K562 (cell line): ENCODE data around the gene ZNF541. TPM values are rescaled to one million over a fixed set of nuclear protein-coding genes. Genes with fewer than 3 reads are reported as not detected.

Experiments
- BCOR ChIP-seq: fragments of 450-650 bp; IDR thresholded peaks from 2 replicates; pipeline ENCODE4 v1.6.1; 2016
- ERF ChIP-seq: fragments of 450-650 bp; formaldehyde crosslinking; IDR thresholded peaks from 2 replicates; pipeline ENCODE4 v1.4.0; 2020; ENCODE audit warnings: mild to moderate bottlenecking, mixed read lengths
- GABPB1 ChIP-seq: sonication (generic); formaldehyde crosslinking; IDR thresholded peaks from 2 replicates; pipeline ENCODE4 v1.8.0; 2022; ENCODE audit warnings: mild to moderate bottlenecking, missing genetic modification reagents
- JUNB ChIP-seq: fragments of 450-650 bp; formaldehyde crosslinking; conservative IDR thresholded peaks from 2 replicates; pipeline ENCODE4 v1.4.0; 2020; ENCODE audit warnings: mild to moderate bottlenecking
- L3MBTL2 ChIP-seq: fragments of 450-650 bp; IDR thresholded peaks from 2 replicates; pipeline ENCODE4 v1.6.1; 2016; ENCODE audit warnings: mild to moderate bottlenecking, moderate library complexity
- MAZ ChIP-seq, 2 experiments: fragments of 450-650 bp in 1 of 2; sonication (generic) in 1 of 2; formaldehyde crosslinking; IDR thresholded peaks in 1 of 2; conservative IDR thresholded peaks in 1 of 2; 2 replicates each; pipeline versions ENCODE4 v1.4.0 to v1.5.0; 2020; ENCODE audit warnings: mild to moderate bottlenecking in 1 of 2, missing genetic modification reagents in 1 of 2
- NR2C2 ChIP-seq, 2 experiments: fragments of 200-800 bp in 1 of 2; sonication (Bioruptor generic) in 1 of 2; sonication (generic) in 1 of 2; formaldehyde crosslinking in 1 of 2; IDR thresholded peaks; 2 replicates each; pipeline versions ENCODE4 v1.6.1 to v1.8.0; 2016 to 2022; ENCODE audit warnings: mild to moderate bottlenecking in 1 of 2, missing compliant biosample characterization in 1 of 2, missing genetic modification characterization in 1 of 2, missing genetic modification reagents in 1 of 2
- PCBP1 ChIP-seq: fragments of 200-400 bp; formaldehyde crosslinking; IDR thresholded peaks from 2 replicates; pipeline ENCODE4 v1.6.1; 2018; ENCODE audit warnings: mild to moderate bottlenecking, low read depth, low read length; ENCODE audit not compliant: poor library complexity, severe bottlenecking
- PHB ChIP-seq: fragments of 250-450 bp; sonication (Bioruptor Pico); IDR thresholded peaks from 2 replicates; pipeline ENCODE4 v1.5.0; 2021
- PHF20 ChIP-seq: fragments of 450-650 bp; IDR thresholded peaks from 2 replicates; pipeline ENCODE4 v1.6.1; 2018; ENCODE audit not compliant: partially characterized antibody
- POLR2AphosphoS5 ChIP-seq: IDR thresholded peaks from 2 replicates; pipeline ENCODE4 v1.6.1; 2011; ENCODE audit warnings: mild to moderate bottlenecking, low read depth, low read length, moderate library complexity; ENCODE audit not compliant: control insufficient read depth, insufficient read depth
- RBM25 ChIP-seq: fragments of 200-400 bp; formaldehyde crosslinking; IDR thresholded peaks from 2 replicates; pipeline ENCODE4 v1.6.1; 2018; ENCODE audit warnings: low read length, low read depth, moderate library complexity; ENCODE audit not compliant: severe bottlenecking
- ZC3H11A ChIP-seq: IDR thresholded peaks from 2 replicates; pipeline ENCODE4 v1.6.1; 2012; ENCODE audit warnings: low read depth, low read length, improper control_type of control experiment
- ZNF77 ChIP-seq: fragments of 250-450 bp; sonication (Bioruptor Pico); IDR thresholded peaks from 2 replicates; pipeline ENCODE4 v1.5.0; 2020
- ZNF79 ChIP-seq: fragments of 250-450 bp; sonication (Bioruptor Pico); IDR thresholded peaks from 2 replicates; pipeline ENCODE4 v1.4.0; 2020; ENCODE audit warnings: low read depth, mild to moderate bottlenecking, moderate library complexity
- polyA plus RNA-seq, 8 experiments: library from polyadenylated mRNA; depleted of rRNA in 4 of 8; stranded (reverse) in 5 of 8; unstranded in 3 of 8; fragments of >200 nt; fragmentation: Nextera tagmentation in 2 of 8; fragmentation: Illumina TruSeq in 1 of 8; extraction: Ambion mirVana in 2 of 8; extraction: Trizol in 1 of 8; gene quantifications; 2 replicates each; pipeline versions ENCODE4 v1.2.1 to v1.2.3, GENCODE V29; 2011 to 2014; ENCODE audit warnings: inconsistent platforms in 1 of 8, missing spikeins in 1 of 8
- total RNA-seq, 7 experiments: library from RNA; depleted of rRNA in 6 of 7; stranded (reverse); fragments of >200 nt in 6 of 7; fragmentation: Illumina TruSeq in 2 of 7; extraction: Trizol in 2 of 7; gene quantifications; 2 replicates each; pipeline versions ENCODE4 v1.2.1 to v1.2.3, GENCODE V29; 2011 to 2021; ENCODE audit warnings: low replicate concordance in 1 of 7
- TF ChIP-seq, protein P1 (sequence below), 2 experiments: IDR thresholded peaks in 1 of 2; conservative IDR thresholded peaks in 1 of 2; 2 replicates each; pipeline ENCODE4 v1.6.1; 2016; ENCODE audit warnings: low read depth in 2 of 2, mild to moderate bottlenecking in 1 of 2, missing compliant biosample characterization in 1 of 2, missing genetic modification characterization in 1 of 2, moderate library complexity in 1 of 2
- TF ChIP-seq, protein P2 (sequence below): sonication (generic); formaldehyde crosslinking; IDR thresholded peaks from 2 replicates; pipeline ENCODE4 v1.8.0; 2022; ENCODE audit warnings: missing genetic modification reagents, mild to moderate bottlenecking, moderate library complexity, borderline replicate concordance
- TF ChIP-seq, protein P3 (sequence below), 2 experiments: IDR thresholded peaks; 2 replicates each; pipeline ENCODE4 v1.6.1; 2011; ENCODE audit warnings: borderline replicate concordance in 1 of 2, control low read depth in 1 of 2, low read depth in 1 of 2, low read length in 1 of 2, mild to moderate bottlenecking in 1 of 2, mixed read lengths in 1 of 2, moderate library complexity in 1 of 2; ENCODE audit not compliant: insufficient read depth in 1 of 2, insufficient read length in 1 of 2, poor library complexity in 1 of 2, severe bottlenecking in 1 of 2; ENCODE audit errors: extremely low read depth in 1 of 2
- TF ChIP-seq, protein P4 (sequence below), 2 experiments: fragments of 450-650 bp; conservative IDR thresholded peaks; 2 replicates each; pipeline ENCODE4 v1.6.1; 2017; ENCODE audit warnings: mild to moderate bottlenecking in 2 of 2, moderate library complexity in 2 of 2

Gene ZNF541
- total and polyA plus RNA-seq, 9 of the 15 experiments (the other 6 are each of a cell fraction or from before 2014, with no cell fraction given), result 0.04 to 0.11 (median 0.05) TPM; not detected in 1

DNA sequence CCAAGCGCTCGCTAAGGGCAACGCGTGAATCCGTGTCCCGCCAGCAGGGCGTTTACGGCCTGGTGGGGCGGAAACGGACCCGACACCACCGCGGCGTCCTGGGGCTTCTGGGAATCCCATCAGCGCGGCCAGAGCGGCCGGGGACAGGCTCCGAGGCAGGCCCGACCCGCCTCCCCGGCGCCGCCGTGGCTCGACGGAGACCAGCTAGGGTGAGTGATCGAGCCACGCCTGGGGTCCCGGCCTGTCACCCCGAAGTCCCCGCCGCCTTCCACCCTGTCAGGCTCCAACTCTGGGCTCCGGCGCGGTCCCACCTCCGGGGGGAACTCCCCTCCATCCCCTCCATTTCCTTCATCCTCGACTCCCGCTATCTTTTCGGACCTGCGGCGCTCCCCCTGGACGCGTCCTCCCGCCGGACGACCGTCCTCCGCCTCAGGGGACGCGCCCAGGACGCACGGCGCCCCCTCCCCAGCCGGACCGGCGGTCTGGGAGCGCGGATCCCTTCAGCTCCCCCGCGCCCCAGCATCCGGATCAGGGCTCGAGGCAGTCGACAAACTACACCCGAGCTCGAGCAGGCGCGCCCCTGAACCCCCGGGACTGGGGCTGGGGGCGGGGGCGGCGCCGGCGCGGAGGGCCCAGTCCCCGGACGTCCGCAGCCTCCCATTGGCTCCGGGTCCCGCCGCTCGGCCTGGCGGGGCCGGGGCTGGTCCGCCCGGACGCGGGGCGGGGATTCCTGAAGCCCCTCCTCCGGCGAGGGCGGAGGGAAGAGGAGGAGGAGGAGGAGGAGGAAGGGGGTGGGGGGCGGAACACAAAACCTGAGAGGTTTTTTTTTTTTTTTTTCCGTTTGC, 35.3 kb upstream of the ZNF541 start (continued):
- TF ChIP-seq, protein P1, sequence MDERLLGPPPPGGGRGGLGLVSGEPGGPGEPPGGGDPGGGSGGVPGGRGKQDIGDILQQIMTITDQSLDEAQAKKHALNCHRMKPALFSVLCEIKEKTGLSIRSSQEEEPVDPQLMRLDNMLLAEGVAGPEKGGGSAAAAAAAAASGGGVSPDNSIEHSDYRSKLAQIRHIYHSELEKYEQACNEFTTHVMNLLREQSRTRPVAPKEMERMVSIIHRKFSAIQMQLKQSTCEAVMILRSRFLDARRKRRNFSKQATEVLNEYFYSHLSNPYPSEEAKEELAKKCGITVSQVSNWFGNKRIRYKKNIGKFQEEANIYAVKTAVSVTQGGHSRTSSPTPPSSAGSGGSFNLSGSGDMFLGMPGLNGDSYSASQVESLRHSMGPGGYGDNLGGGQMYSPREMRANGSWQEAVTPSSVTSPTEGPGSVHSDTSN (CRISPR knock-in tag; IDR thresholded peaks at IDR 0.05; ENCODE audit: low read depth), result peak; percentile 76
- TF ChIP-seq, protein P1 (tag; conservative IDR thresholded peaks at IDR 0.05; ENCODE audit: low read depth), result peak; percentile 51; the same call in 1 of the 2 replicates
- peak; percentile 88 for TF ChIP-seq PCBP1
- TF ChIP-seq, protein P2, sequence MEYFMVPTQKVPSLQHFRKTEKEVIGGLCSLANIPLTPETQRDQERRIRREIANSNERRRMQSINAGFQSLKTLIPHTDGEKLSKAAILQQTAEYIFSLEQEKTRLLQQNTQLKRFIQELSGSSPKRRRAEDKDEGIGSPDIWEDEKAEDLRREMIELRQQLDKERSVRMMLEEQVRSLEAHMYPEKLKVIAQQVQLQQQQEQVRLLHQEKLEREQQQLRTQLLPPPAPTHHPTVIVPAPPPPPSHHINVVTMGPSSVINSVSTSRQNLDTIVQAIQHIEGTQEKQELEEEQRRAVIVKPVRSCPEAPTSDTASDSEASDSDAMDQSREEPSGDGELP (CRISPR knock-in tag), result peak; percentile 67; the same call in 1 of the 2 replicates
- 0 out of 2 replicates have a peak, but pooled peaks have one; percentile 41 for TF ChIP-seq BCOR
- peak; percentile 38 for TF ChIP-seq PHF20
- 0 out of 2 replicates have a peak, but pooled peaks have one; percentile 3 for TF ChIP-seq JUNB (CRISPR knock-in tag)
- no peak for TF ChIP-seq ZNF79 (CRISPR knock-in tag)
- TF ChIP-seq ZC3H11A, result no peak
- TF ChIP-seq L3MBTL2, result peak; percentile 69
- TF ChIP-seq MAZ (CRISPR knock-in tag; conservative IDR thresholded peaks at IDR 0.05 in 1 of 2, IDR thresholded peaks at IDR 0.05 in 1 of 2), result peak; percentile 85 to 97; a peak in 3 of 4 replicates
- no peak for TF ChIP-seq NR2C2 (CRISPR knock-in tag; IDR thresholded peaks at IDR 0.05)
- peak; percentile 44; the same call in 1 of the 2 replicates for TF ChIP-seq NR2C2 (tag; IDR thresholded peaks at IDR 0.05)
- peak; percentile 99 for TF ChIP-seq RBM25
- TF ChIP-seq ERF (CRISPR knock-in tag), result 0 out of 2 replicates have a peak, but pooled peaks have one; percentile 47
- TF ChIP-seq, protein P3, sequence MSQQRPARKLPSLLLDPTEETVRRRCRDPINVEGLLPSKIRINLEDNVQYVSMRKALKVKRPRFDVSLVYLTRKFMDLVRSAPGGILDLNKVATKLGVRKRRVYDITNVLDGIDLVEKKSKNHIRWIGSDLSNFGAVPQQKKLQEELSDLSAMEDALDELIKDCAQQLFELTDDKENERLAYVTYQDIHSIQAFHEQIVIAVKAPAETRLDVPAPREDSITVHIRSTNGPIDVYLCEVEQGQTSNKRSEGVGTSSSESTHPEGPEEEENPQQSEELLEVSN (IDR thresholded peaks at IDR 0.05; ENCODE audit: borderline replicate concordance in 1 of 2, extremely low read depth in 1 of 2, insufficient read depth in 1 of 2, insufficient read length in 1 of 2, low read depth in 1 of 2, low read length in 1 of 2, poor library complexity in 1 of 2, severe bottlenecking in 1 of 2), result peak; percentile 41 to 74
- TF ChIP-seq, protein P4, sequence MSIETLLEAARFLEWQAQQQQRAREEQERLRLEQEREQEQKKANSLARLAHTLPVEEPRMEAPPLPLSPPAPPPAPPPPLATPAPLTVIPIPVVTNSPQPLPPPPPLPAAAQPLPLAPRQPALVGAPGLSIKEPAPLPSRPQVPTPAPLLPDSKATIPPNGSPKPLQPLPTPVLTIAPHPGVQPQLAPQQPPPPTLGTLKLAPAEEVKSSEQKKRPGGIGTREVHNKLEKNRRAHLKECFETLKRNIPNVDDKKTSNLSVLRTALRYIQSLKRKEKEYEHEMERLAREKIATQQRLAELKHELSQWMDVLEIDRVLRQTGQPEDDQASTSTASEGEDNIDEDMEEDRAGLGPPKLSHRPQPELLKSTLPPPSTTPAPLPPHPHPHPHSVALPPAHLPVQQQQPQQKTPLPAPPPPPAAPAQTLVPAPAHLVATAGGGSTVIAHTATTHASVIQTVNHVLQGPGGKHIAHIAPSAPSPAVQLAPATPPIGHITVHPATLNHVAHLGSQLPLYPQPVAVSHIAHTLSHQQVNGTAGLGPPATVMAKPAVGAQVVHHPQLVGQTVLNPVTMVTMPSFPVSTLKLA (conservative IDR thresholded peaks at IDR 0.05), result peak in 1 of 2 experiments; percentile 36; a peak in 2 of 4 replicates
- peak; percentile 61; the same call in 1 of the 2 replicates for TF ChIP-seq PHB (CRISPR knock-in tag)
- TF ChIP-seq ZNF77 (CRISPR knock-in tag), result no peak
- TF ChIP-seq GABPB1 (CRISPR knock-in tag), result peak; percentile 78
- TF ChIP-seq POLR2AphosphoS5, result no peak
